ENCODE data around the gene UBXN1.
A peak's percentile ranks its signal among the peaks of the same experiment; 100 is the strongest.
"Not testable (repeated sequence)": the region's sequence is repeated elsewhere in the genome, so short reads cannot be mapped to it uniquely, and the experiment has no call there.

Gene UBXN1

GRCh38 chr11:62671608-62672389 is 7.1 kb downstream of the UBXN1 start, which contains the start of the genes LBHD1 and UQCC3:
LBHD1 (minus strand) TSS chr11:62672267; CDS start chr11:62670031, 2,236 bp downstream.
UQCC3 (plus strand) TSS chr11:62671673; CDS start chr11:62671746, 73 bp downstream.
- DNase-seq (ENCODE audit: low read depth, low spot score): no peak

- no peak for DNase-seq (ENCODE audit: low read depth, low spot score)
Measured at GRCh38 chr11:62671236-62671607, 7.7 kb downstream of the UBXN1 start.

- DNase-seq (ENCODE audit: low read depth, low spot score): no peak
Measured at GRCh38 chr11:62669420-62670161, 9.3 kb downstream of the UBXN1 start.

- no peak for DNase-seq (ENCODE audit: low read depth, low spot score)
Measured at GRCh38 chr11:62667460-62667859, 11.4 kb downstream of the UBXN1 start.

- DNase-seq (ENCODE audit: low read depth, low spot score): no peak
Measured at GRCh38 chr11:62666259-62666926, 12.5 kb downstream of the UBXN1 start.

GRCh38 chr11:62665599-62666258 is 13.1 kb downstream of the UBXN1 start:
- DNase-seq (ENCODE audit: low read depth, low spot score): no peak

- peak; percentile 88 for DNase-seq (ENCODE audit: low read depth, low spot score)
Measured at GRCh38 chr11:62665075-62665598, 13.7 kb downstream of the UBXN1 start, which contains the start of the genes C11orf98 and CSKMT. C11orf98 (minus strand) TSS chr11:62665210; CDS start chr11:62665169, 41 bp downstream. CSKMT (plus strand) TSS chr11:62665312; CDS start chr11:62665880, 568 bp downstream.

GRCh38 chr11:62664405-62665074 is 14.3 kb downstream of the UBXN1 start:
- DNase-seq (ENCODE audit: low read depth, low spot score): no peak

GRCh38 chr11:62656796-62657429 is 22.0 kb downstream of the UBXN1 start:
- DNase-seq (ENCODE audit: low read depth, low spot score): no peak

GRCh38 chr11:62654297-62654696 is 24.6 kb downstream of the UBXN1 start:
- DNase-seq (ENCODE audit: low read depth, low spot score): no peak

GRCh38 chr11:62652161-62653006 is 26.5 kb downstream of the UBXN1 start:
- no peak for DNase-seq (ENCODE audit: low read depth, low spot score)

GRCh38 chr11:62650283-62650682 is 28.6 kb downstream of the UBXN1 start:
- not testable (repeated sequence) for DNase-seq (ENCODE audit: low read depth, low spot score)

- DNase-seq (ENCODE audit: low read depth, low spot score): no peak
Measured at GRCh38 chr11:62649486-62649885, 29.4 kb downstream of the UBXN1 start.

GRCh38 chr11:62648967-62649364 is 29.9 kb downstream of the UBXN1 start:
- no peak for DNase-seq (ENCODE audit: low read depth, low spot score)

- DNase-seq (ENCODE audit: low read depth, low spot score): no peak
Measured at GRCh38 chr11:62648185-62648966, 30.5 kb downstream of the UBXN1 start.

GRCh38 chr11:62647609-62648005 is 31.3 kb downstream of the UBXN1 start:
- no peak for DNase-seq (ENCODE audit: low read depth, low spot score)

GRCh38 chr11:62646825-62647608 is 31.9 kb downstream of the UBXN1 start:
- no peak for DNase-seq (ENCODE audit: low read depth, low spot score)
